CD4-positive, alpha-beta T cell treated with Interleukin-15 for 4 hours (primary cell): ENCODE data around the gene PTPRN2.
"Not testable (repeated sequence)": the region's sequence is repeated elsewhere in the genome, so short reads cannot be mapped to it uniquely, and the experiment has no call there.

Experiments
- DNase-seq: peaks from one replicate; pipeline ENCODE4 v3.0.0-alpha.2; 2020; ENCODE audit warnings: low spot score

PTPRN2 gene

GRCh38 chr7:158443688-158444483 lies 143.7 kb downstream of the PTPRN2 start:
- no peak for DNase-seq

GRCh38 chr7:158443014-158443687 lies 144.5 kb downstream of the PTPRN2 start:
- DNase-seq = no peak

GRCh38 chr7:158442260-158442659 lies 145.4 kb downstream of the PTPRN2 start:
- no peak for DNase-seq

GRCh38 chr7:158439035-158439434 lies 148.6 kb downstream of the PTPRN2 start:
- DNase-seq = no peak

DNA sequence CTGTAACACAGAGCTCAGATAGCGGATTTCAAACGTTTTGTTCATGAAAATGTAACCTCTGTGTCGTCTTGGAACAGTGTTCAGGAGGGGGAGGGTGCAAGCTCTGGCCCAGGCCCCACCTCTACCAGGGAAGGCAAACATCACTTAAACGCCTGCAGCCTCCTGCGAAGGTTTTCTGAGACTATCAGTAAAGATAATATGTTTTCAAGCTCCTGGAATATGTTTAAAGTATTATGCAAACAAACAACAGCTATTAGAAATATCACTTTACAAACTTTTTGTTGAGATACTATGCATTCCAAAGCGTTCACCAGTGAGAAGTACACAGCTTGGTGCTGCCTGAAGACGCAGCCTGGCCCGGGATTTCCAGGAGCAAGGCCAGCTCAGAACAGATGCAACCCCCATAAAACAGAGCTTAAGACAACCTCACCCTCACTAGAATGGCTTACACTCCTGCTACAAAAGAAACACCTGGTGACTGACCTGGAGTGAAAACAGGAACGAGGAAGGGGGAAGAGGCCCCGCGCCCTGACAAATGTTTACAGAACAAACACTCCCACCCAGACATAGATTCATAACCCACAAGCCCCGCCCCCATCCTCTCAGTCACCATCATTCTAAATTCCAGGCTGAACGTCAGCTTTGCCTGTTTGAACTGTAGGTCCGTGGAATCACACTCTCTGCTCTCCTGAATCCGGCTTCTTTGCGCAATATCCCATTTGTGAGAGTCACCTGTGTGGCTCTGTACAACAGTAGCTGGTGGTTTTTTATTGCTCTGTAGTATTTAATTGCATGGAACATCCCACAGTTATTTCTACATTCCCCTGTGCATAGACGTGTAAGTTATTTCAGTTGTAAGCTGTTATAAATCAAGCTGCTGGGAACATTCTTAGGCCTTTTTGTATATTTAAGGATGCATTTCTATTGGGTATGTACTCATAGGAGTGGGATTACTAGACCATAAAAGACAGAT lies 155.0 kb downstream of the PTPRN2 start:
- DNase-seq = no peak

DNA sequence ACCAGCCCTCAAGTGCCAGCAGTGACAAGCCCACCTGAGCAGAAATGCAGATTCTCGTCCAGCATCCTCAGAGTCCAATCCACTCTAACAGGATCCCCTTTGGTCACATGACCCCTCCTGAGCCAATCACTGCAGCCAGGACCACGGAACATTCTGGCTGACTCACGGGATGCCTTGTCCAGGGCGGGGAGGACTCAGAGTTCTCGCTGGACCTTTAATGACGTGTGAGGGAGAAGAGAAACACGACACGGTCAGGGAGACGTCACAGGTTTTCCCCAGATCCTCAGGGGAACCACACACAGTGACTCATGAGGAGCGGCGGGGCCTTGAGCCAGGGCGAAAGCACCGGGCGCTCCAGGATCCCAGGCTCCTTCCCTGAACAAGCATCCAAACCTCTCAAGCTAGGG lies 155.7 kb downstream of the PTPRN2 start:
- DNase-seq = no peak

DNA sequence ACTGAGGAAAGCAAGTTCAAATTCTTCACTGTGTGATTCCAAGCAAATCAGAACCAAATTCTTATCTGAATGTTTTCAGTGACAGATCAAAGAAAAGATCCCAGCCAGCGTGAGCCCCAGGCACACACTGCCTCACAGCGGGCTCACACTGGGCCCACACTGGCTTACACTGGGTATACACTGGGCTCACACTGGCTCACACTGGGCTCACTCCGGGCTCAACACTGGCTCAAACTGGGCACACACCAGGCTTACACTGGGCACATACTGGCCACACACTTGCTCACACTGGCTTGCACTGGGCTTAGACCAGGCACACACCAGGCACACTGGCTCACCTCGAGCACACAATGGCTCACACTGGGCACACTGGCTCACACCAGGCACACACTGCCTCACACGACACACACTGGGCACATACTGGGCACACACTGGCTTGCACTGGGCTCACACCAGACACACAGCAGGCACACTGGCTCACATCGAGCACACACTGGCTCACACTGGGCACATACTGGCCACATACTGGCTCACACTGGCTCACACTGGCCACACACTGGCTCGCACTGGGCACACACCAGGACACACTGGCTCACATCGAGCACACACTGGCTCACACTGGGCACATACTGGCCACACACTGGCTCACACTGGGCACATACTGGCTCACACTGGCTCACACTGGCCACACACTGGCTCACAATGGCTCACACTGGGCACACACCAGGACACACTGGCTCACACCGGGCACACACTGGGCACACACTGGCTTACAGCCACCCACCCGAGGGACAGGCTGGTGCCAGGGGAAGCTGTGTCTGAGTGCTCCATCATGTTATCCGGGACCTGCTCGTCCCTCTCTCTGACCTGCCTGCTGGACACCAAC lies 156.3 kb downstream of the PTPRN2 start:
- no peak for DNase-seq

DNA sequence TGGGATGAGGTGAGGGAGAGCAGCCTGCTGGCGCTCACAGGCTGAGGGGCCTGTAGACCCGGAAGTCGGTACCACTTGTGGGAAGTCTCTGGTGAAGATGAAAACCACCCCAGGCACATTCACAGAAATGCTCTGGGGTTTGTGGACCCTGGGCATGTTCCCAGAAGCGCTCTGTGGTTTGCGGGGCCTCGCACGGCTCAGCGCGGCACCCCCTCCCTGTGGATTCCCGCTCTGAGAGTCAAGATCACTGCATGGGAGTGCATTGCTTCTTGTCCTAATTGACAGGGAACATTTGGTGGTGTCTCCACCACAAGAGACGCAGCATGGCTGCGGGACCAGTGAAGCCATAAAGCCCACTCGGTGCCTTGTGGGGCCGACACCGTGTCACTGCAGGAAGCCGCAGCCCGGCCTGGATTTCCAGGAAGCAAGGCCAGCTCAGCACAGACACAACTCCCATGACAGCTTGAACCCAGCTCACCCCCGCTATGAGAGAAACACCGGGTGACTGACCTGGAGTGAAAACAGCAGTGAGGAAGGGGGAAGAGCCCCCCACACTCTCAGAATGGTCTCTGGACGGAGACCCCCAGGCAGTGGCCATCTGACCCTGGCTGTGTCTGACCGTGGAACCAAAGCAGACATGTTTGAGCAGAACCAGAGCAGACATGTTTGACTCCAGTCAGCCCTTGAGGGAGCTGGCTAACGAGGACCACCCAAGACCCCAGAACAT lies 157.2 kb downstream of the PTPRN2 start:
- no peak for DNase-seq

DNA sequence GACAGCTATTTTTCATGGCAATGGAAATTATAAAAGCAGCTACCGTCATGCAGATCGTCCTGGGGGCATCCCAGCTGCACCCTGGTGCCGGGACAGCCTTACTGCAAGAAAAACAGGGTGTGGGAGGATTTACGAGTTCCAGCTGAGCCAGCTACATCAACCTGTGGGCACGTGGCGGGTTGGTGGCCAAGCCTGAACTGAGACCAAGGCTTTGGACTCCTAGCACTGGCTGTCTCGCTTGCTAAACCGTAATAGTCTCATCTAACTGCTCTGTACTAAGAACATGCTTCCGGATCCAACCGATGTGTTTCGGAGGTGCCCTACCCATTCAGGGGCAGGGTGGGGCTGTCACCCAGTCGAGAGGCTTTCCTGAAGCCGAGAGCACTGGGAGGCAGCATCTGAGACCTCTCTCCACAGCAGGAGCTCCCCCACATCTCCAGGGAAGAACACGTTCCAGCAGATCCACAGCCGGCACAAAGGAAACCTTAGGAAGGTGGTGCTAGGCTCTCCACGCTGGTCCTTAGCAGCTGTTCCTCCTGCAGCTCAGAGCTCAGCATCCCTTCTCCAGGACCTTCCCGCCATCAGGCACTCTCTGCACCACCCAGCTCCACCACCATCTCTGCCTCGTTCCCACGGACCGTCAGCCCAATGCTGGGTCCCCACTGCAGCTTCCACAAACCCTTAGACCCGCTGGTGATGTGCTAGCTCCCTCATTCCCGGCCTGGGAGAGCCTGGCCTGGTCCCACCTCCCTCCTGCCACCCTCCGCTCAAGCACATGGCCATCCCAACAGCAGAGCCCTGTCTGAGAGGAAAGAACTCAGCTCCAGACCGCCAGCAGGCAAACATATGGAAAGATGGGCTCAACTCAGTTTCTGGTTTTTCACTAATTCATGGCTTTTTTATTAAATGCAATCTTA lies 158.5 kb downstream of the PTPRN2 start:
- no peak for DNase-seq

DNA sequence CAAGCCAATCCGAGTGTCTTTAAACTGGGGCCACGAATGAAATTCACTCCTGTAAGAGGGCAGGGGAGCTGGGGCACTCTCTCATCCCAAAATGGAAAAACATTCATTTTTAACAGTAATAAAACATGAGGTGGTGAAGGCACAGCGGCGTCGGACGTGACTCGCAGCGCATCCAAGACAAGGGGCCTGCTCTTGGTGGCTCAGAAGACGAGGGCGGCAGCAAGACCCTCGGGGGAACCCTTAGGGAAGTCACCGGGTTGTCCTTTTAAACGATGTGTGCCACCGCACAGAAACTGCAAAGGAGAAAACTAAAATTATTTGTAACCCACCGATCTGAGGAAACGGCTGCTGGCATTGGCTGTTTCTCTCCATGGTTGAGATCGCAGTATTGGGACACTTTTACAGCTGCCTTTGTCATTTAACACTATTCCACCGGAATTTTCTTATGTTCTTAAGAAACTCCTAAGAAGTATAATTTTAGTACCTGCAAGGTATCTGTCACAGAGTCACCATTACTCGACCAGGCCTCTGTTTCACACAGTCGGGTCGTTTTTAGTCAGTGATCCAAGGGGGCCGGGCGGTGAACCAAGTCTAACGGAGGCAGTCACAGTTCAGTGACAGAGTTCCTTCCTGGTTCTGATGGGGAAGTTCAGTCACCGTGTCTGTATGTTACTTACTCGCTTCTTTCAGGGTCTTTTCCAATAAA lies 159.3 kb downstream of the PTPRN2 start:
- no peak for DNase-seq

- DNase-seq = not testable (repeated sequence)
Observed at GRCh38 chr7:158425676-158426075, 161.9 kb downstream of the PTPRN2 start.

DNA sequence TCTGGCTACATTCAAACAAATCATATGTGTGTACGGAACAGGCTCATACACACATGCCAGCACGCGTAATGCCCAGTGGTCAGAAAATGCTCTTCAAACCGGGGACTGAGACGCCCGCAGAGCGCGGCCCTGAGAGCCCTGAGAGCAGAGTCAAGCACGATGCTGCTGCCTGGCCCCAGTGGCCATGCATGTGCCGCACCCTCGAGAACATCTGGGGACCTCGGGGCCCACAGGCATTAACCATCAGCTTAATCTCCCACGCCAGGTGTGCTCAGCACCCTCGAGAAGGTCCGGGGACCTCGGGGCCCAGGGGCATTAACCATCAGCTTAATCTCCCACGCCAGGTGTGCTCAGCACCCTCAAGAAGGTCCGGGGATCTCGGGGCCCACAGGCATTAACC lies 163.1 kb downstream of the PTPRN2 start:
- DNase-seq = no peak

DNA sequence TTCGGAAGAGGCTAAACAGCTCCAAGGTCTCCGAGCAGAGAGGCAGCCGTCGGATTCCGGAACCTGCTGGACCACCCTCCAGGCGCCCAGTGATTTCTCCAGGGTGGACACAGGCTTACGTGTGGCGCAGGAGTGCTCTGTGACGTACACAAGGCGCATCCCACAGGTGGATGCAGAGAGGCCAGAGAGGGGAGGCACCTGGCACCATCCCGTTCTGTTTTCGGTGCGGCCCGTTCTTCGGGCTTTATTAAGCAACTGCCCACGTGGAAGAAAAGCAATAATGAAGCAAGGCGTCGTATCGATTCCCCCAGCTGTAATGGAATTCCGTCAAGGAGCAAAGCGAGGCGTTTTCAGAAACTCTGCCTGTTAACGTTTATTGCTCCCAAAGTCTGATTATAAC lies 163.6 kb downstream of the PTPRN2 start:
- DNase-seq = no peak

DNA sequence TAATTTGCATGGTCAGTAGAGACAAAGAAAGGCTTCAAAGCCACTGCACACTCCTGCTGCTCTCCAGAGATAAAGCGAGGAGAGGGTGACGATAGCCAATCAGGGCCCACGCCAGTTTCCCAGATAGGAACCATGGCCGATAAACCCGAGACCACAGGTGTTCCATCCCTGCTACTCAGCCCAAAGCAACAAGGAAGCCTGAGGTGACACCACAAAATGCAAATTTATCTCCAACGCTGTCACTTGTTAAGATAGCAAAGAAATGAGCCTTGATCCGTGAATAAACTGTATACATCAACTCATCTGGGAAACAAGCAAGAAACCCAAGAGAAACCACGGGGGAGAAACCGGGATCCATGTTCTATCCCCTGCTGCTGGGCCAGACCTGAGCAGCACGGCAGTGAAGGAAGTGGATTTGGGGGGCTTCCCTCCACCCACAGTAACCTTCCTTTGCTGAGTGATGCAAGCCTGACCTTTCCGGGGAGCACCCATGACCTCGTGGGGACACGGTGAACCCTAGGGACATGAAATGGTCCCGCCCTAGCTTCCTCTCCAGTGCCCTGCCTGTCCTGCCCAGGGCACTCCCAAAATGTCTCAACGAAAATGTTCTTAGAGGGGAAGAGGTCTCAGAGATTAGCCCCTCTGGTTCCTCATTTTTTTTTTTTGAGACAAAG lies 164.6 kb downstream of the PTPRN2 start:
- DNase-seq = no peak

- DNase-seq = no peak
Observed at GRCh38 chr7:158422196-158422886, 165.3 kb downstream of the PTPRN2 start.

DNA sequence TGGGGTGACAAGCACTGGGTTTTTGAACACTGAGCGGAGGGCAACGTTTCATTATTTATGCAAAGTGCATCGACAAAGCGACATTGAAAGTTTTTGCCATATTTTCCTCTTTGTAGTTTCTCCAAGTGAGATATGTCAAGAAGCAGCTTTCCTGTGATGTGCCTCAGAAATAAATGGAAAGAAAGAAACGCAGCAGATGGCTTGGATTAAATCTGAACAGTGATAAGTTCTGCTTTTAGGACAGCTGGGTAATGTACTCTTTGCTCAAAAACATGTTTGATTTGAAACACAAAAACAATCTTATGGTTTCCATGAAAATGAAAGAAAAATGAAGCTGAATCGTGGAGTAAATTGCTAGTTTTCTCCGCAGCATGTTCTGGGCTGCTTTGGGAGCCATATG lies 166.3 kb downstream of the PTPRN2 start:
- DNase-seq = no peak

DNA sequence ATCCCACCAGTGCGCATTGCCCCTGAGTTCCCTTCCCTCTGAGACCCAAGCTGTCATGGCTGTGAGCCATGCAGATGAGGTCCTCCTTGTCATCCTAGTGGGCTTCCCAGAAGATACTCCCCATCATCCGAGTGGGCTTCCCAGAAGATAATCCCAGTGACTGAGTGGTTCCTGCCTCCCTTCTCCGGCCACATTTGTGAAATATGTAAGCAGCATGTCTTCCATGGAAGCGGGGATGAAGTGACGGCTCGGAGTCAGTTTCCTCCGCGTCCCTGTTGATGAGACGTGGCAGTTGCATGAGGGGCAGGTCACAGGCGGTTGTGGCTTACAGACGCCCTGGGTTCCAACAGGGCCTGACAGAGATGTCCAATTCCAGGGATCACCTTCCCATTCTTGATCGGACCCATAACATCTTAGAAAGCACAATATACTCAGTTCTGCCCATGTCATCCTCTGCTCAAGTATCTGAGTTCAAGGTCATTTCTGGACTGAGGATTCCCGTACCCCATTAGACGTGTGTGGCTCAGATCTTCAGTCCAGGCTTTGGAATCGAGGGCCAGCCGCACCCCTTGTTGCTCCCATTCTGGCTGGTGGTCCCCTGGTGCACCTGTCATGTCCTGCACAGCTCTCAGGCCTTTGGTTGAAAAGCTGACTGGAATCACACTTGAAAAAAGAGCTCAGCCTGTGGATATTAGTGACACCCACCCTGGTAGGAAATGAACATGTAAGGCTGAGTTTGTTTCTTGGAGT lies 166.9 kb downstream of the PTPRN2 start:
- DNase-seq = no peak
